Measurements from ENCODE around the gene CDKAL1.

- no peak for TF ChIP-seq EZH2phosphoT487 (IDR thresholded peaks at IDR 0.05)
- no peak for TF ChIP-seq CTCF (IDR thresholded peaks at IDR 0.05)
Measured at GRCh38 chr6:21257125-21257524, 722.9 kb downstream of the CDKAL1 start.

Data from neural progenitor cell (in vitro differentiated cells).